Suppressor macrophage treated with lipopolysaccharide for 4 hours (primary cell): ENCODE data around the gene MATN1.

ENCODE experiments used
- DNase-seq: peaks from one replicate; pipeline ENCODE4 v3.0.0-alpha.2; 2020

The MATN1 gene

DNA sequence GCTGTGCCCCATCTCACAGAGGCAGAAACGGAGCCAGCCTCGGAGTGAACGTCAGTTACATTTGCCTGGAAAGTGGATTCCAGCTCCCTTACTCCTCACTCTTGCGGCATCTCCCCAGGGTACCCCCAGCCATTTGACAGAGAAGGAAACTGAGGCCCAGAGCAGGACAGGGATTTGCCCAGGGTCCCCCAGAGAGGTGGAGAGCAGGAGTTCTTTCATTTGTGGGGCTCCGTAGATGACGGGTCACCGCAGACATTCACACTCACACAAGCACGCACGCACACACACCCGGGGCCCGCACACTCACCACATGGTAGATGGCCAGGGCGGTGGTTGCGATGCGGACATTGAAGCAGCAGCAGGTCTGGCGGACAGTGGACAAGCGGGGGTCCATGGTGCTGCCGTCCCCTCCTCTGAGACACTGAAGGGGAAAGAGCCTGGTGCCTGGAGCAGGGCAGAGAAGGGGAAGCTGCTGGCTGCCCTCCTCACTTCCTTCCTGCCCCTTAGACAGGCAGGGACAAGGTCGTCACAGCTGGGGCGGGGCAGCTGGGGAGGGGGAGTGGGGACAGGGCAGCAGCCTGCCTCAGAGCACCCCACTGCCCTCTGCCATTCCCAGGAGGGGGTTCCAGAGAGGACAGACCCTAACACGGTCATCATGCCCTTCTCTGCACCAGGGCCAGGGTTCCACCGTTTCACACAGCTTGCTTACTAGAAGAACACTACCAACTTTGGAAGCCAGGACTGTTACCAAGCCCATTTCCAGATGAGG is 34.2 kb upstream of the MATN1 start, which contains the start of gene LAPTM5:
Gene LAPTM5 (minus strand): TSS at position 423 of the 769 bp plus-strand sequence. CDS start 29 bp downstream, at position 394.
- DNase-seq, result peak; percentile 82

GRCh38 chr1:30756545-30757351 is 33.4 kb upstream of the MATN1 start:
- DNase-seq, result peak; percentile 97

DNA sequence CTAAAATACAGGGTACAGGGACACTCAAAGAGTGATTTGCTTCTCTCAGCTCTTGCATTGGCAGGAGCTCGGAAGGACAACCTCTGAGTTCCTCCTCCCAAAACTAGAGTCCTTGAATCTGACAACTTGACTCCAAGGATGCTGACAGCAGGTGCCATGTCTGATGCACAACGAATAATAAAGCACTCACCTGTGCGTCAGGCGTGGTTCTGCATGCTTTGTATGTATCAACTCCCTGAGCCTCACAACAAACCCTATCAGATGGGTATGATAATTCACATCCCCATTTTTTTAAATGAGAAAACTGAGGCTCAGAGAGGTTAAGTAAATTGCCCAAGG is 32.8 kb upstream of the MATN1 start:
- DNase-seq, result no peak

- DNase-seq, result no peak
Measured at GRCh38 chr1:30755746-30756145, 32.4 kb upstream of the MATN1 start.

DNA sequence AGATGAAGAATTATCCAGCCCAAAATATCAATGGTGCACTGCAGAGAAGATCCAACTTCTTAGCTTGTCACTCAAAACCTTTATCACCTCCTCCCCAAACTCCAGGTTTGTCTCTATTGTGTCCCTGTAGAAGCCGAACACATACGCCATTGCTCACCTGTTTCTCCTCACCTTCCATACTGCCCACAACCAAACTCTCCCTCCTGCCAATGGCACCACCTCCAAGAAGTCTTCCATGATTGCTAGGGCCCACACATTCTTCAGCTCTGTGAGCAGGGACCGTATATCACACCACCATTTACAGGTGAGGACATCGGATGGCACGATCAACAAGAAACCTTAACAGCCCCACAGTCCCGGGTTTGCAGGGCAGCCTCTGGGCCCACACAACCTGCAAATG is 31.9 kb upstream of the MATN1 start:
- no peak for DNase-seq

GRCh38 chr1:30754684-30755171 is 31.3 kb upstream of the MATN1 start:
- DNase-seq, result peak; percentile 94

DNA sequence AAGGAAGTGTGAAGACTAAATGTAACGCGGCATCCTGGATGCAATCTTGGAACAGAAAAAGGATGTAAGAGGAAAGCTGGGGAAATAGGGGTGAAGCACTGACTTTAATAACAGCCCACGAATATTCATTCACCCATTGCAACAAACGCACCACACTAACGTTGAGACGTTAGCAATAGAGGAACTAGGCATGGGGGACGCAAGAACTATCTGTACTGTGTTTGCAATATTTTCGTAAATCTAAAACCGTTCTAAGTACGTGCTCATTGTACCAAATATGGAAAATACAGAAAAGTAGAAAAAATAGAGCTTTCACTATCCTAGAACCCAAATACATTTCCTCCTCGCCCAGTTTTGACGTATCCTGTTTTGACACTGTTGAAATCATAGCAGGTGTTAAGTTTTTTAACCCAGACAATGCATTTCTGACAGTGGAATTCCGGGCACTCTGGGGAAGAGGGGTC is 30.3 kb upstream of the MATN1 start:
- DNase-seq, result peak; percentile 87

GRCh38 chr1:30753118-30753517 is 29.7 kb upstream of the MATN1 start:
- DNase-seq, result no peak

GRCh38 chr1:30752651-30752908 is 29.2 kb upstream of the MATN1 start:
- no peak for DNase-seq

DNA sequence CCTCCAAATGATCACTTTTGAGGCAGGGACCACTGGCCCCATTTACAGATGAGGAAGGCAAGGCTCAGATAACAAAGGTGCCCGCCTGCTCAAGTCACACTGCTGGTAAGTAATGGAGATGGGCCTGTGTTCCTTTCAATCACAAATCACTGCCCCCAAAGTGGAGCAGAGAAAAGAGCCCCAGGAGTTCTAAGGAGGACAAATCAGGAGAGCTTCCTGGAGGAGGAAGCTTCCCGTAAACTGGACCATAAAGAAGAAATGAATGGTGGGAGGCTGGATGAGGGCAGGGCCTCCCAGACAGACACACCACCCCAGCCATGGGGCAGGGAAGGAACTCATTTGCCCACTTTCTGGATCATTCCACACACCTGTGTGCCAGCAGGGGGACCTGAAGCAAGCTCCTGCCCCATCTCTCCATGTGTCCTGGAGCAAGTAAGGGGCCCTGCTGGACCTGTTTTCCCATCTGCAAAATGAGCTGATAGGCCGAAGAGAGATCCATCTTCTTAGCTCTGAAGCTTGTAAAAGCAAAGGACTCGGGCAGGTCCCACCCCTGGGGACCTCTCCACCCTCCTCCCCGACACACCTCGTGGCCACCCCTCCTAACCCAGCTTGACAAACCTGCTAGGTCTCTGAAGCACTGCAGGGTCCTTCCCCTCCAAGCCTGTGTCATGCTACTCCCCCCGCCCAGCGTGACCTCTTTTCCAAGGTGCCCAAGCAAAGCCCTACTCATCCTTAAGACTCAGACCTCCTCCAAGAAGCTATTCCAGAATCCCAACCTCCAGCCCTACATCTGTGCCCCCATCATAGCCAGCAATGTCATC is 28.7 kb upstream of the MATN1 start:
- no peak for DNase-seq

GRCh38 chr1:30750731-30751291 is 27.4 kb upstream of the MATN1 start:
- no peak for DNase-seq

GRCh38 chr1:30749691-30750583 is 26.6 kb upstream of the MATN1 start:
- DNase-seq, result peak; percentile 77

DNA sequence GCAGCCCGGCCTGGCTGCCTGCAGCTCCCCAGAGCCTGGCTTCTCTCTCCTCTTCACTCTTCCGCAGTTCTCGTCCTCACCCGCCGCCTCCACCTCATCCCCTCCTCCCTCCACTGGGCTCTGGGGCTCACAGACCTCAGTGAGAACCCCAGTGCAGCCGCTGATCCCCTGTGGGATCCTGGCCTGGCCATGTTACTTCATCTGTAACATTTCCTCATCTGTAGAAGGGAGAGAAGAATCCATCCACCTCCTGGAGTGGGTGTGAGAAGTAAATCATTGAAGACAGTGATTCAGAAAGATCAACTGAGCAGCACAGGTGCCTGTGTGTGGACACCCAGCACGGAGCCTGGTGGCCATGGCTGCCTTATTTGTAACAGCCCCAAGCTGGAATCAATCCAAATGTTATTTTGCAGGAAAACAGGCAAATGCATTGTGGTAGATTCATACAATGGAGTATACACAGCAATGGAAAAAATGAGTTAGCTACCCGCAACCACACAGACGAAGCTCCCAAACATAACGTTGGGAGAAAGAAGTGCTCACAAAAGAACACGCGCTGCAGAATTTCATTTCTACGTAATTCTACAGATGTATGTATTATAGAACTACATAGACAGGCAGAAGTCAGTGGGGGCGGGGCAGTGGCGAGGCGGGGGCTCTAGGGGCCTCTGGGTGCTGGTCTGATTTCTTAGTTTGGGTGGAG is 25.5 kb upstream of the MATN1 start:
- DNase-seq, result no peak

GRCh38 chr1:30748098-30748698 is 24.8 kb upstream of the MATN1 start:
- no peak for DNase-seq

GRCh38 chr1:30747033-30748008 is 23.9 kb upstream of the MATN1 start:
- peak; percentile 83 for DNase-seq

- no peak for DNase-seq
Measured at GRCh38 chr1:30746212-30747032, 23.0 kb upstream of the MATN1 start.

DNA sequence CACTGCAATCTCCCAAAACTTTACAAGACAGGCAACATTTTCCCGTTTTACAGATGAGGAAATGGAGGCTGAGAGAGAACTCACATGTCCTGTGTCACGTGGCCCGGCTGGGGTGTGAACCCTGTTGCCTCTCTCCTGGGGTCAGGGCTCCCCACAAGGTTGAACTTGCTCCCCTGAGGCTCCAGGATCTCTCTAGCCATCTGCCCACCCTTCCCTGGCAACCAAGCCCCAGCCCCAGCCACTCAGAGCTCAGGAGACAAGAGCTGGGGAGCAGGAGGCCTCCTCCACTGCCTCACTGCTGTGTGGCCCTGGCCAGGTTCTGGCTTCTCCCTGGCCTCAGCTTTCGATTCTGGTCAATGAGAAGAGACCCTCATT is 22.4 kb upstream of the MATN1 start:
- no peak for DNase-seq

GRCh38 chr1:30745156-30745833 is 21.9 kb upstream of the MATN1 start:
- no peak for DNase-seq
